ENCODE measurements around the gene GATB.
A peak's percentile ranks its signal among the peaks of the same experiment; 100 is the strongest.

GATB gene

GRCh38 chr4:151760712-151761661, at the start of gene GATB:
TSS of gene GATB (minus strand) at chr4:151761007. CDS start at chr4:151760982, 25 bp downstream.
- peak; percentile 86 for DNase-seq (ENCODE audit: low read depth)

GRCh38 chr4:151810476-151810875, 49.7 kb upstream of the GATB start:
- no peak for DNase-seq (ENCODE audit: low read depth)

- DNase-seq (ENCODE audit: low read depth), result no peak
These were observed 48.9 kb upstream of the GATB start for GRCh38 chr4:151809716-151810115.

GRCh38 chr4:151808542-151808941, 47.7 kb upstream of the GATB start:
- no peak for DNase-seq (ENCODE audit: low read depth)

- DNase-seq (ENCODE audit: low read depth), result no peak
These were observed 47.3 kb upstream of the GATB start for GRCh38 chr4:151808120-151808529.

GRCh38 chr4:151807220-151807619, 46.4 kb upstream of the GATB start:
- DNase-seq (ENCODE audit: low read depth), result no peak

GRCh38 chr4:151806511-151806927, 45.7 kb upstream of the GATB start:
- DNase-seq (ENCODE audit: low read depth), result no peak

GRCh38 chr4:151804821-151805220, 44.0 kb upstream of the GATB start:
- no peak for DNase-seq (ENCODE audit: low read depth)

GRCh38 chr4:151804086-151804630, 43.4 kb upstream of the GATB start:
- DNase-seq (ENCODE audit: low read depth), result no peak

- no peak for DNase-seq (ENCODE audit: low read depth)
These were observed 42.4 kb upstream of the GATB start for GRCh38 chr4:151803246-151803645.

GRCh38 chr4:151801547-151802516, 41.0 kb upstream of the GATB start:
- peak; percentile 26 for DNase-seq (ENCODE audit: low read depth)

- no peak for DNase-seq (ENCODE audit: low read depth)
These were observed 38.7 kb upstream of the GATB start for GRCh38 chr4:151799417-151800012.

GRCh38 chr4:151798678-151799416, 38.0 kb upstream of the GATB start:
- no peak for DNase-seq (ENCODE audit: low read depth)

- DNase-seq (ENCODE audit: low read depth), result no peak
These were observed 37.0 kb upstream of the GATB start for GRCh38 chr4:151797853-151798252.

GRCh38 chr4:151797131-151797530, 36.3 kb upstream of the GATB start:
- no peak for DNase-seq (ENCODE audit: low read depth)

GRCh38 chr4:151796106-151796505, 35.3 kb upstream of the GATB start:
- no peak for DNase-seq (ENCODE audit: low read depth)

GRCh38 chr4:151792995-151793394, 32.2 kb upstream of the GATB start:
- no peak for DNase-seq (ENCODE audit: low read depth)

- DNase-seq (ENCODE audit: low read depth), result no peak
These were observed 31.7 kb upstream of the GATB start for GRCh38 chr4:151792530-151792929.

- no peak for DNase-seq (ENCODE audit: low read depth)
These were observed 27.2 kb upstream of the GATB start for GRCh38 chr4:151788021-151788420.

- no peak for DNase-seq (ENCODE audit: low read depth)
These were observed 25.3 kb upstream of the GATB start for GRCh38 chr4:151786158-151786495.

- DNase-seq (ENCODE audit: low read depth), result no peak
These were observed 24.8 kb upstream of the GATB start for GRCh38 chr4:151785484-151786157.
